ENCODE measurements around the gene ERCC3. TPM values are rescaled to one million over a fixed set of nuclear protein-coding genes. Genes with fewer than 3 reads are reported as not detected.

Gene ERCC3
- 16.1 and 25.7 TPM in 2 replicates for total RNA-seq

DNA sequence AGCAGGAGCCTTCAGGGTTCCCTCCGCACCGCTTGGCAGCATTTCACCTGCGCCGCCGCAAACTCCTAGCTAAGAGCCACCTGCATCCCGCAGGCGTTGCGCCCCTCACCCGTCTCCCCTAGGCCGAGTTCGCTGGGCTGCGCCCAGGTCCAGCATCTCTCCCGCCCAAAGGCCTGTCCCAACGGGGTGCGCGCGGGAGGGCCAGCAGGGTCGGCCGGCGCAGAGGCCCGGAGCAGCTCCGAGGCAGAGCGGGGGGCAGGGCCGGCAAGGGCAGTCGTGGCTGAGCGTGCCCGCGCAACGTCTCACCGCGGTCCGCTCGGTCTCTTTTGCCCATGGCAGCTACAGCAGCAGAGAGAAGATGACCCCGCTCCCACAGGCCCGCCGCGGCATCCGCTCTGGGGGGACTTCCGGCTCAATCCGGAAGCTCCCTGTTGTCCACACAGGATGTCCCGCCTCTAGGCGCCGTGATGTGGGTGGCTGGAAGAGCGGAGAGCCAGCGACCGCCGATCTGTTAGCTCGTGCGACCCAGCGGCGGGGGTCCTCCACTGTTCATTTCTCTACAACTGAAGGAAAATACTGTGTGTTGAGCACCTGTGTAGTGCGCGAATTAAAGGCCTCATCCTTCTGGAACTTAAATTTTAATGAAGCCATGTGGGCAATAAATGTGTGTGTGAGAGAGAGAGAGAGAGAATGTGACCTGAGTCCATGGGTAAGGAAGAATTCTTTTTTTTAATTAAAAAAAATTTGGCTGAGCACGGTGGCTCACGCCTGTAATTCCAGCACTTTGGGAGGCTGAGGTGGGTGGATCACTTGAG, at the start of gene ERCC3:
ERCC3 (minus strand) TSS at position 397 of the 815 bp plus-strand sequence; CDS start at position 334, 63 bp downstream.

DNA sequence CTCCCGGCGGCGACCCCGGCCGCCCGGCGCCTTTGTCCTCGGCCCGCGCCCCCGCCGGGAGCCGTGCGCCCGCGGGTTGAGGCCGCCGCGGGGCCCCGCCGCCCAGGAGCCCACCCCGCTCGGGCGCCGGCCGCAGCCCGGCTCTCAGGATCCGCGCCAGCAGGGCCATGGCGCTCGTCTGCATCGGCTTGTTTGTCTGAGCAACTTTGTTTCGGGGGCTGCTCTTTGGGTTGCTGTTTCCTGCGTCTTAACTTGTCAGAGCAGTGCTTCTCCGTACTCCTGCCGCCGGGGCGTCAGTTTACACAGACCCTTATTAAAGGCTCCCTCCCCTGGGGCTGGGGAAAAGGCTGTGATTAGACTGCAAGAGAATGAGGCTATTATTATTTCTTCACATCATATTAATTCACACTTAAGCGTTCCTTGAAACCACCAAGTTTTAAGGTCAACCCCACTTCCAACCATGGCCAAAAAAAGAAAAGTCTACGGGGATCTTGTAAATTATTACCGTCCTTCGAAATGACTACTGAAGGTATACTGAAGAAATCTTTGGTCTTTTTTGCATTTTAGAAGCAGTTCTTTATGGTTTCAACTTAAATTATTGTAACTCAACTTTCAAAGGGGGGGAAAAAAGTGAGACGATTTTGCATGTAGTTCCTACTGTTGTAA, 73.7 kb downstream of the ERCC3 start, which contains the start of gene CYP27C1:
CYP27C1 (minus strand) TSS at position 198 of the 666 bp plus-strand sequence; CDS start at position 169, 29 bp downstream.

Other genes starting within 250 kb of the ERCC3 start
- 97.1 and 119 TPM in 2 replicates for gene BIN1, start 187.0 kb downstream of the ERCC3 start, total RNA-seq
- 0.51 and 0.58 TPM in 2 replicates for gene CYP27C1, start 73.8 kb downstream of the ERCC3 start, total RNA-seq
- 36.9 and 52.9 TPM in 2 replicates for gene MAP3K2, start 93.8 kb upstream of the ERCC3 start, total RNA-seq
- 0.35 TPM in 1 of 2 replicates, not detected in the other for gene PROC, start 124.3 kb upstream of the ERCC3 start, total RNA-seq
- gene IWS1, start 232.3 kb upstream of the ERCC3 start, total RNA-seq, result 32.0 and 39.6 TPM in 2 replicates
- not detected in 2 replicates for gene MYO7B, start 241.5 kb upstream of the ERCC3 start, total RNA-seq